Gastrocnemius medialis (tissue), 4 donors: ENCODE measurements around the gene PHOX2A. TPM values are rescaled to one million over a fixed set of nuclear protein-coding genes. Genes with fewer than 3 reads are reported as not detected.

Source experiments
- ATAC-seq, 2 donors: fragments of 150-250 bp; one replicate each; pipeline ENCODE4 v1.9.1; 2016
- DNase-seq, 2 donors: peaks; one replicate each; pipeline ENCODE4 v3.0.0-alpha.2; 2019
- H3K27ac ChIP-seq, 4 donors: fragments of 200-600 bp; sonication (generic); 1 replicate in 1 of 4; 2 replicates in 3 of 4; pipeline ENCODE4 v1.5.1; 2016 to 2018; ENCODE audit warnings: mild to moderate bottlenecking in 2 of 4, moderate library complexity in 1 of 4
- H3K27me3 ChIP-seq, 3 donors: fragments of 200-600 bp; sonication (generic) in 2 of 3; 1 replicate in 1 of 3; 2 replicates in 2 of 3; pipeline versions ENCODE4 v1.5.1 to v1.6.0; 2016 to 2019; ENCODE audit warnings: mild to moderate bottlenecking in 1 of 3, moderate library complexity in 1 of 3
- H3K36me3 ChIP-seq, 2 donors: fragments of 200-600 bp; sonication (generic) in 1 of 2; one replicate each; pipeline ENCODE4 v1.5.1; 2017 to 2018
- H3K4me1 ChIP-seq, 2 donors: fragments of 200-600 bp; sonication (generic) in 1 of 2; one replicate each; pipeline ENCODE4 v1.5.1; 2016 to 2017; ENCODE audit warnings: mild to moderate bottlenecking in 2 of 2
- H3K4me3 ChIP-seq, 4 donors: fragments of 200-600 bp; sonication (generic) in 3 of 4; 1 replicate in 1 of 4; 2 replicates in 3 of 4; pipeline ENCODE4 v1.5.1; 2016 to 2019; ENCODE audit warnings: mild to moderate bottlenecking in 2 of 4
- H3K9me3 ChIP-seq, 3 donors: fragments of 200-600 bp; sonication (generic) in 2 of 3; 1 replicate in 1 of 3; 2 replicates in 2 of 3; pipeline ENCODE4 v1.5.1; 2016 to 2019
- POLR2A ChIP-seq, 2 donors: fragments of 450-650 bp; IDR thresholded peaks; one replicate each; pipeline ENCODE4 v1.6.1; 2017; ENCODE audit warnings: antibody characterized with exemption in 2 of 2, mild to moderate bottlenecking in 2 of 2, moderate library complexity in 2 of 2
- in situ Hi-C, 4 donors: fragments of 200-750 bp; cut with MboI; loops; one replicate each; pipeline versions ENCODE4 v1.15.0 to v1.8.0; 2017; ENCODE audit warnings: low sequenced_read_pairs in 4 of 4
- intact Hi-C: fragments of 100-400 bp; cut with DNase I; formaldehyde crosslinking; loops from one replicate; pipeline ENCODE4 v1.15.1; 2023; ENCODE audit warnings: low total_unique reads
- total RNA-seq, 4 donors: library from RNA; depleted of rRNA; stranded (reverse); fragments of >200 nt; gene quantifications; one replicate each; pipeline versions ENCODE4 v1.1.0 to v1.2.3, GENCODE V29; 2016
- TF ChIP-seq, protein P1 (sequence below), 5 experiments: fragments of 450-650 bp in 3 of 5; fragments of 200-600 bp in 2 of 5; sonication (generic) in 2 of 5; IDR thresholded peaks in 4 of 5; conservative IDR thresholded peaks in 1 of 5; 1 replicate in 4 of 5; 2 replicates in 1 of 5; pipeline ENCODE4 v1.5.1; 2016 to 2019; ENCODE audit warnings: antibody characterized with exemption in 5 of 5, mild to moderate bottlenecking in 3 of 5, moderate library complexity in 3 of 5

Gene PHOX2A
- total RNA-seq, 4 donors from 2014 or later, result not detected

DNA sequence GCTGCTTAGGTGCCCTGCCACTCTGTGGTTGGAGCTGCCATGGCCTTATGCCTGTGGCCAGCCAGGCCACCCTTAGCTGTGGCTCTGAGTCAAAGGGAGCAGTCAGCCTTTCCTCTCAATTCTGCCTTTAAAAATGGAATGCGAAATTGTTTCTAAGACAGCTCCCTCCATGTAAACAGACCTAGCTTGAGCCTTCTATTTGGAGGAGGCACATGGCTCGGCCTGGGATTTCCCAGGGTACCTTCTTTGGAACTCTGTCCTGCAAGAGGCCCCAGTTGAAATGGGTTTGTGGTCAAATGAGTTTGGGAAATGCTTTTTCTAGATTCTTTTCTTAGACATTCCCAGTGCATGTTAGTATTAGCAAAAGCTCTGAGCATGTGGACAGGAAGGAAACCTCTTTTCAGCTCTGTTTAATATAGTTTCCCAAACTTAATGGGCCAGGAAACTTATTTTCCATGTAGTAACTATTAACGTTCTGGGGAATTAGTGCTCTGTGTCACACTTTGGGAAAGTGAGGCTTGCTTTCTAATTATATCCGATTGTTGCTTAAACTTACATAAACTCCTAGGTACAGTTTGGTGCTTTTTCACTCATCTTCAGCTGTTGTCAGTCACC is 7.8 kb downstream of the PHOX2A start:
- intact Hi-C loops (loop anchor here (5.0 kb wide), 1 partner anchor 176 kb away; no protein-coding TSS in a partner anchor), in situ Hi-C loops (loop anchor here in 1 of 4 donors (10.0 kb wide), 1 partner anchor 189 kb away; no protein-coding TSS in a partner anchor)
- DNase-seq (no peak), ATAC-seq (no peak)
- Histone ChIP-seq H3K4me3 (no peak overlapping the region), H3K27ac (peak overlapping the region in 2 of 4 donors; percentile 15 to 27), H3K4me1 (peaks cover 10 to 22% of the 10 kb centered on the region in 2 donors), H3K27me3 (peaks cover 0 to 5% (median 3%) of the 10 kb centered on the region in 3 donors), H3K9me3 (no peaks in the 10 kb centered on the region), H3K36me3 (peaks cover 0 to 61% of the 10 kb centered on the region in 2 donors)
- no peak for TF ChIP-seq POLR2A (IDR thresholded peaks at IDR 0.05)
- TF ChIP-seq, protein P1, sequence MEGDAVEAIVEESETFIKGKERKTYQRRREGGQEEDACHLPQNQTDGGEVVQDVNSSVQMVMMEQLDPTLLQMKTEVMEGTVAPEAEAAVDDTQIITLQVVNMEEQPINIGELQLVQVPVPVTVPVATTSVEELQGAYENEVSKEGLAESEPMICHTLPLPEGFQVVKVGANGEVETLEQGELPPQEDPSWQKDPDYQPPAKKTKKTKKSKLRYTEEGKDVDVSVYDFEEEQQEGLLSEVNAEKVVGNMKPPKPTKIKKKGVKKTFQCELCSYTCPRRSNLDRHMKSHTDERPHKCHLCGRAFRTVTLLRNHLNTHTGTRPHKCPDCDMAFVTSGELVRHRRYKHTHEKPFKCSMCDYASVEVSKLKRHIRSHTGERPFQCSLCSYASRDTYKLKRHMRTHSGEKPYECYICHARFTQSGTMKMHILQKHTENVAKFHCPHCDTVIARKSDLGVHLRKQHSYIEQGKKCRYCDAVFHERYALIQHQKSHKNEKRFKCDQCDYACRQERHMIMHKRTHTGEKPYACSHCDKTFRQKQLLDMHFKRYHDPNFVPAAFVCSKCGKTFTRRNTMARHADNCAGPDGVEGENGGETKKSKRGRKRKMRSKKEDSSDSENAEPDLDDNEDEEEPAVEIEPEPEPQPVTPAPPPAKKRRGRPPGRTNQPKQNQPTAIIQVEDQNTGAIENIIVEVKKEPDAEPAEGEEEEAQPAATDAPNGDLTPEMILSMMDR (IDR thresholded peaks at IDR 0.05 in 4 of 5, conservative IDR thresholded peaks at IDR 0.05 in 1 of 5), result no peak

DNA sequence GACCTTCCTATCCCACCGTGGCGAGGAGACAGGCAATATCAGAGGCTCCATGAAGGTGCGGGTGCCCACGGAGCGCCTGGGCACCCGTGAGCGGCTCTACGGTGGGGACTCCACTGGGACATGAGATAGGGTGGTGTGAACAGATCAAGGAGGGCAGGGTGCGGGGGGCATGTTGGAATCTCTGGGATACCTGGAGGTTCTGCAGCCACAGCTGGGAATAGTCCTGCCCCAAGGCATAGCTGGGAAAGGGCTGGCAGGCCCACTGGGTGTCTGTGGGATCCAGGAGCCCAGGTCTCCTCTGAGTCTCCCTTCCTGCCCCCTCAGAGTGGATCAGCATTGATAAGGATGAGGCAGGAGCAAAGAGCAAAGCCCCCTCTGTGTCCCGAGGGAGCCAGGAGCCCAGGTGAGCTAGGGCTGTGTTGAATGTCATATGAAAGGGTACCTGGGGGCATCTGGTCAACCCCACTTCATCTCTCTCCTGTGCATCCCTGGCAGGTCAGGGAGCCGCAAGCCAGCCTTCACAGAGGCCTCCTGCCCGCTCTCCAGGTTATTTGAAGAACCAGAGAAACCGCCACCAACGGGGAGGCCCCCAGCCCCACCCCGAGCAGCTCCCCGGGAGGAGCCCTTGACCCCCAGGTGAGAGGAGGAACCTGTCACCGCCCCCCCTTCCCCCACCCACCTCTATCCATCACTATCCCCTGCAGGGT is 8.5 kb downstream of the PHOX2A start:
- Histone ChIP-seq H3K36me3 (peaks cover 0 to 68% of the 10 kb centered on the region in 2 donors), H3K4me1 (peaks cover 7 to 18% of the 10 kb centered on the region in 2 donors), H3K9me3 (no peaks in the 10 kb centered on the region), H3K27ac (no peak overlapping the region), H3K27me3 (no peaks in the 10 kb centered on the region), H3K4me3 (no peak overlapping the region)
- DNase-seq (no peak), ATAC-seq (no peak)
- TF ChIP-seq, protein P1 (IDR thresholded peaks at IDR 0.05 in 4 of 5, conservative IDR thresholded peaks at IDR 0.05 in 1 of 5), result no peak
- TF ChIP-seq POLR2A (IDR thresholded peaks at IDR 0.05), result no peak
- intact Hi-C loops, result loop anchor here (5.0 kb wide), 1 partner anchor 177 kb away; no protein-coding TSS in a partner anchor
- in situ Hi-C loops, result loop anchor here in 1 of 4 donors (10.0 kb wide), 1 partner anchor 189 kb away; no protein-coding TSS in a partner anchor

DNA sequence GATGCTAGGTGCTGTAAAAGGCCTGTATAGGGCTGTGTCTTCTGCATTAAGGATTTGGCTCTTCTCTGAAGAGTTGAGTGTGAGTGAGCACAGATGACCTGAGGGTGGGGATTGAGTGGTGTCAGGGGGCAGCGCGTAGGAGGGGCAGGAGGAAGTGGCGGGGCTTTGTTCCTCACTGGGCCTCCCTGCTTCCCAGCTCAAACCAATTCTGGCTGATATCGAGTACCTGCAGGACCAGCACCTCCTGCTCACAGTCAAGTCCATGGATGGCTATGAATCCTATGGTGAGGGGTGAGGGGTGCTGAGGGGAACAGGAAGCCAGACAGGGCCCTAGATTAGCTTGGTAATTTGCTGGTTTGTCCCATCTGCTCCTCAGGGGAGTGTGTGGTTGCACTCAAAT is 9.1 kb downstream of the PHOX2A start:
- no peak for TF ChIP-seq POLR2A (IDR thresholded peaks at IDR 0.05)
- TF ChIP-seq, protein P1 (IDR thresholded peaks at IDR 0.05 in 4 of 5, conservative IDR thresholded peaks at IDR 0.05 in 1 of 5), result no peak
- no peak for ATAC-seq
- Histone ChIP-seq H3K9me3 (no peaks in the 10 kb centered on the region), H3K27ac (no peak overlapping the region), H3K27me3 (no peaks in the 10 kb centered on the region), H3K36me3 (peaks cover 0 to 74% of the 10 kb centered on the region in 2 donors), H3K4me1 (peaks cover 6 to 14% of the 10 kb centered on the region in 2 donors), H3K4me3 (no peak overlapping the region)
- in situ Hi-C loops (loop anchor here in 1 of 4 donors (10.0 kb wide), 1 partner anchor 190 kb away; no protein-coding TSS in a partner anchor), intact Hi-C loops (loop anchor here (5.0 kb wide), 1 partner anchor 177 kb away; no protein-coding TSS in a partner anchor)
- DNase-seq, result no peak

DNA sequence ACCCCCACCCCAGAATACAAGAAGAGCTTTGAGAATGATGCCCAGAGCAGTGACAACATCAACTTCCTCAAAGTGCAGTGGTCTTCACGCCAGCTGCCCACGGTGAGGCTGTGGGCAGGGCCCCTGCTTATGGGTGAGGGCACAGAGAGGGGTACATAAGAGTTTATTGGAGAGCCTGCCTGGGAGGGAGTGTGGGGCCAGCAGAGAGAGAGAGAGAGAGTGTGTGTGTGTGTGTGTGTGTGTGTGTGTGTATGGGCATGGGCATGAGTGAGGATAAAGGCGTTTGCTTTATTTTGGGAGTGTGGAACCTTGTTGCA is 9.5 kb downstream of the PHOX2A start:
- in situ Hi-C loops (loop anchor here in 1 of 4 donors (10.0 kb wide), 1 partner anchor 190 kb away; no protein-coding TSS in a partner anchor), intact Hi-C loops (no loop called here)
- Histone ChIP-seq H3K4me1 (peaks cover 6 to 13% of the 10 kb centered on the region in 2 donors), H3K9me3 (no peaks in the 10 kb centered on the region), H3K4me3 (no peak overlapping the region), H3K36me3 (peaks cover 0 to 78% of the 10 kb centered on the region in 2 donors), H3K27me3 (no peaks in the 10 kb centered on the region), H3K27ac (no peak overlapping the region)
- TF ChIP-seq POLR2A (IDR thresholded peaks at IDR 0.05), result no peak
- TF ChIP-seq, protein P1 (IDR thresholded peaks at IDR 0.05 in 4 of 5, conservative IDR thresholded peaks at IDR 0.05 in 1 of 5), result no peak
- DNase-seq (no peak), ATAC-seq (no peak)
